NOMO-1 (cell line): ENCODE measurements around the gene EQTN.

ENCODE experiments used
- DNase-seq, 2 experiments: peaks; one replicate each; lab custom pipeline; 2025; ENCODE audit not compliant: unreplicated experiment in 2 of 2; lab: John Stamatoyannopoulos, UW

Gene EQTN

DNA sequence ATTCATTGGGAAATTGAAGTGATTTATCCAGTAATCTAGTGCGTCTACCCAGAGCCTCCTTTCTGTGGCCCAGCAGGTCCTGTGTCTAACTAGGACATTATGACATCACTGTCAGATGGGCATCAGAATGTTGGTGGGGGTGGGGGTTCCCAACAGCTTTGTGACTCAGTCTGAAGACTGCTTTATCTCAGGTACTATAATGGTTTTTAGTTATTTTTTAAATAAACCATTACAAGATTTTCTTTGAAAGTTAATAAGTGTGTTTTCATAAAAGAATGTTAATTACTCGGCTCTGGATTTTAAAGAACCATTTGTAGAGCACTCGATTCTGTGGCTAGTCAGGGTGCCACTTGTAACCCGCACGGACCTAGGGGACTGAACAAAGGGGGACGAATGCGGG lies at the start of gene EQTN:
Gene EQTN (minus strand): TSS at position 101 of the 400 bp plus-strand sequence. CDS start 95 bp downstream, at position 6.
- DNase-seq = no peak

DNA sequence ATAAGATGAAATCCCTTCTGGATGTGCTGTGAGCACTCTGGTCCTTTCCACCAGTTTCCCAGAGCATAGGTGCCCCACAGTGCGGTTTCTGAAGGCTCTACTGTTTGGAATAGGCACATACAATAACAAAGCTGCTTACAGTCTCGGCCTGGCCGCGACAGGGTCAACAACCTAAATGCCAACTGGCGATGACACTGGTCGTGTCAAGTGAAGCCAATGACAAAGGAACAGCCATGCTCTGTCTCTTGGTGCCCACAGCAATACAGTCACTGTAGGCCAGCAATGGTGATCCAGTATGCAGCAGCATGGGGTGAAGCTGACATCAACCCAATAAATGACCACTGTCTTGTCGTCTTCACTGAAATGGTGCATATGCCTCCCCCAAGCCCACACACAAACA lies 47.8 kb upstream of the EQTN start:
- DNase-seq = no peak

DNA sequence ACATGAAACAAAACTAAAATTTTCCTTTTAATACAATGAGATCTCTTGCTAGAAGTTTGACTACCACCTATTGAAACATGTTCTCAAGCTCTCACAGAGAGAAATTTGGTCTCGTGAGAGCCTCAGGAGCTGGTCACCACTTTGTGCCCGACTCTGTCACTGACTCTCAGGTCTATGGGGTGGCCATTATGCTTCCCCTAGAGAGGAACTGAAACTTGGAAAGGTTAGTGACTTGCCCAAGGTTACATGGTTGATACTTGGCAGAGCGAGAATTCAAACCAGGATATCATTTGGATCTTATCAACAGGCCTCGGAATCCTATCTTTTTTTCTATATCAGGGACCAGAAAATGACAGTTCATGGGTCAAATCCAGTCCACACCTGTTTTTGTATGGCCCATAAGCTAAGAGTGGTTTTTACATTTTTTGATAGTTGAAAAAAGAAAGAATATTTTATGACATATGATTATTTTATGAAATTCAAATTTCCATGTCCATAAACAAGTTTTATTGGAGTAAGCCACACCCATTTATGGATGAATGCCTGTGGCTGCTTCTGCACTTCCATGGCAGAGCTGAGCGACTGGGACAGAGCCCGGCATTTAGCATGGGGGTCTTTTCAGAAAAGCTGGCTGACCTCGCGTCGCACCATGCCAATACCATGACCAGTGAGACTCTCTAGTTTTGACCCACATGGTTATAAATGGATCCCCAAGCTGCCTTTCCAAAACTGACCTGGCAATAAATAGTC lies 44.8 kb upstream of the EQTN start:
- no peak for DNase-seq

DNA sequence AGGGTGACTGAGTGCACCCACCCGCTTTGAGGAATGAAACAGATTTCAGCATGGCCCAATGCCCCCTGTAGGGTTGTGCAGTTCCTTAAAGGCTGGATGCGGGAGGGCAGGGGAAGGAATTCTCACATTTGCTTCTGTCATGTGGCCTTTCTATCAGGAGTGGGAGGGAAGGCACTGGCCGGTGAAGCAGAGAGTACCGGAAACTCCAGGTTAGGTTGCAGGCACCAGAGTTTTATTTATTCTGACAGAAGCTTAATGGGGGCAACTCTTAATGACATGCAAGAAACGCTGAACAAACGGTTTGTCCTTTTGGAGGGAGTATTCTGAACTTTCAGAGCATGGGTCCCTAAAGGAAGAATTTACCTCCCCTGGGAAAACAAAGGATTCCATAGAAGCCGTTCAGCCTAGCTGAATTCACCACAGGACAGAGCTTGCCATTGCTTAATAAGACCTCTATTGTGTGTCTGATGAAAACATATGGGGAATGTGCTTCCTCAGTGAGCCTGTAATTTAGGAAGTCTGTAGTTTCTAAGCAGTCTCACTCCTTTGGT lies 44.1 kb upstream of the EQTN start:
- DNase-seq = no peak

DNA sequence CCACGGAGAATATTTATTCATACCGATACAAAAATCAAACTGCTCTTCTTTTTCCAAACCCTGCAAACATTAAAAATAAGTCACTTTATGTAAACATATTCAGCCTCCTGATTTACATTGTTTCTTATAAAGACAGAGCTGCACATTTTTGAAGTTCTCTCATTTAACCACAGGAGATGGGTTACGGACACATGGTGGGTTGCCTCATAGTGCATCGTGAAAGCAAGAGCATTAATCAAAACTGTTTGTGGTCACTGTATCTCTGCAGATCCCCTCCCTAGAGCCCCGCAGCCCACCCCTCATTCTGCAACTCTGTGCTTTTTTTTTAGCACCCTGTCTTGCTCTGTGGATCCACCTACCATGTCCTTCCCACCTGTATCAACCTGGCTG lies 43.3 kb upstream of the EQTN start:
- DNase-seq = no peak

DNA sequence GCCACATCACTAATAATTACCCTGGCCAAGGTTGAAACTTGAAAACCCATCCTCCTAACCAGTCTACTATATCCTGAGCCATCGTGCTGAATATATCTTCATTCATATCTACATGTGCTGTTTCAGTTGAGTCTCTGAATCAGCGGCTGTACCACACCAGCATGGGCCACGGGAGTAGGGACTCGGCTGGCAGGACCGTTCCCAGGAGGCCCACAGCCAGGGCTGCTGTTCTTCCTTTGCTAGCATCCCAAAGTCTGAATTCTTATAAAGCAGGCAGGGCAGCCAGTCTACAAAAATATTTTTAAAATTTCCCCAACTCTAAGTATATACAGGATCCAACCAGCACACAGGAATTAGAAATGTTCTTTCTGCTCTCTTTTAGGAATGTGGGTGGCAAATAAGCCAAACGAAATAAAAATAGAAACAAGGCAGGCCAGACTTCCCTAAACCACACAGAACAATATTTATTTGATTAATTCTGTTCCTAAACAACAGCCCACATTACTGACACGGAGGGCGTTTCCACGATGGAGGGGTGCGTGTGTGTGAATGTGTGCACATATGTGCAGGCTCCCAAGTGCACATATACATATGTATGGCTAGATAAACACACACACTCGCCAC lies 42.8 kb upstream of the EQTN start:
- DNase-seq = no peak

DNA sequence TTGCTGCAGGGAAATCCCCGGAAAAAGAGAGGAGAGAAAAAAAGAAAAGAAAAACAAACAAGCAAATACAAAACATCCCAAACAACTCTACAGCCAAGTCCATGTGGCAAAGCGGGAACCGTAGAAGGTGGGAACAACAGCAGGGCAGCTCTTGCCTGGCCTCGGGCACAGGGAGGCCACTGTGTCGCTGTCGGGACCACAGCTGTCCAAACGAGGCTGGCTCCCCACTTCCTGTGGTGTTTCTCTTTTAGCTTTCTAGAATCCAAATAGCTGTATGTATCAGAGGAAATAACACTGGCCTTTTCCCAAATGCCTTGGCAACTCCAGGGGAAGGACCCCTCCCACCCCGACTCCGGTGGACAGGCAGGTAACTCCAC lies 41.6 kb upstream of the EQTN start:
- no peak for DNase-seq

DNA sequence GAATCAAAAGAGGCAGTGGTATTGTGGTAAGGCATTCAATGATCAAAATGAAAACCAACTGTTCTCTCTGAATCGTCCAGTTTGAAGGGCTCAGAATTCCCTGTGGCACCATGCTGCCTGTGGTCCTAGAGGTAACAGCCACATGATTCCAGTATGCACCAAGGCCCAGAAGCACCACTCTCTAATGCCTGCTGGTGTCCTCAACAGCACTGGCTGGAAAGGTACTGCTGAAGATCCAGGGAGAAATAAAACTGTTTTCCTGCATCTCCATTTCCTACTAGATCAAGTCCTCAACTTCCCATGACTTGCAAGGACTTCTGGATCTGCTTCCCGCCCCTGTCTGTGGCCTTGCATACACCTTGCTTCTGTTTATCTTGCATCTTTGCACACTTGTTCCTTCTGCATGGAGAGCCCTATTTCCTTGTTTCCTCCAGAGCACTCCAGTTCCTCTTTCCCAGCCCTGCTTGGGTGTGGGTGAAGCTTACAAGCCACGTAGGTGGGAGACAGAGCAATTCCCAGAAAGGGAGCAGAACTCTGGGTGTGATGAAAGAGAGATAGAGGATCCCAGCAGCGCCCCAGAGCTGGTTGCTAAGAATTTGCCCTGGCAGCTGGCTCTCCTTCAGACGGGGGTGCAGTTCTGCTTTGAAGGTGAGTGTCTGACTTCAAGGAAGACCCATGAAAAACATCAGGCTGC lies 41.0 kb upstream of the EQTN start:
- no peak for DNase-seq

DNA sequence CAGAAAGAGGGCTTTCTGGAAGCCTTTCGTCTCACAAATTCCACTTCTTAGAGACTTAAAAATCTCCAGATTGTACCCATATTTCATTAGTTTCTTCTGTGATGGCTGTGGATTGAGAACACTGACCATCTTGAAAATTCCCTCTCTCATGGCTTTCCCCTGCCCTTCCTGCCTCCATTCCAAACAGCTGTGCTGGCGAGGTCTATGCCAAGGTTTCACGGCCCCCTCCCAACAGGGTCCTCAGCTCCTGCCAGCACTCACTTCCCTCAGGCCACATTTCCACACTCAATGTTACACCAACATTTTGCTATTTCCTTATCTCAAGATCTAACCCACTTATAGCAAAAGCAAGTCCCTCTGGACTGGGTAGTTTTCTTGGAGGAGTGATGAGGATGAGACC lies 40.3 kb upstream of the EQTN start:
- no peak for DNase-seq

DNA sequence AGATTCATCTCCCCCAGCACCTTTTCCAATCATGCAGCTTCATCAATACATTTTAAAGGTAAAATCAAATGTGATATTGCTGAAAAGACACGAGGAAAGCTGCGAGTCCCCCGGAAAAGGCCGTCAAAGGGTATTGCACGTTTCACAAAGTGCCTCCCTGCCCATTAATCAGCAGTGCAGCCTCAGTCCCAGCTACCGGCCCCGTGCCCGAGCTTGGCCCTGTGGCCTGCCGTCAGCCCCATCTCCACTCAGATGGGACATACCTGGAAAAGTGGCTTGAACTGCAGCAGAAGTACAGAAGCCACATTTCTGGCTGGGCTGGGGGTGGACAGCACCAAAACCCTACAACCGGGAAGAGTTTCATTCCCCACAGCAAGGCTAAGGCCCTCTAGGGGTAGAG lies 39.9 kb upstream of the EQTN start:
- DNase-seq = no peak

DNA sequence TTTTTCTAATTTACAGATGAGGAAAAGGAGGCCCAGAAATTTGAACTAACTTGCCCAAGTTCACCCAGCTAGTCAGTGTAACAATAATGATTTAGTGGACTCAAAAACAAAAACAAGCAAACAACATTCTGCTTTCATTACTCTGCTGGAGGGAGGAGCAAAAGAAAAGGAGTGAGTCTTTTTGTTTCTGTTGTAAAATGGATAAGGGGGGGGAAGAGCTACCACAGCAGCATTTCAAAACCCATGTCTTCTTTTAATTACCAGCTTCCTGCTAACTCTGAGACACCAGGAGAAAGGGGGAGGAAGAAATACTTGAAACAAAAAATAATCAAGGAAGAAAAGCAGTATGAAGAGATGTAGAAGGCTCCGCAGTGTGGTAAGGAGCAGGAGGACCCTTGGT lies 39.2 kb upstream of the EQTN start:
- no peak for DNase-seq

DNA sequence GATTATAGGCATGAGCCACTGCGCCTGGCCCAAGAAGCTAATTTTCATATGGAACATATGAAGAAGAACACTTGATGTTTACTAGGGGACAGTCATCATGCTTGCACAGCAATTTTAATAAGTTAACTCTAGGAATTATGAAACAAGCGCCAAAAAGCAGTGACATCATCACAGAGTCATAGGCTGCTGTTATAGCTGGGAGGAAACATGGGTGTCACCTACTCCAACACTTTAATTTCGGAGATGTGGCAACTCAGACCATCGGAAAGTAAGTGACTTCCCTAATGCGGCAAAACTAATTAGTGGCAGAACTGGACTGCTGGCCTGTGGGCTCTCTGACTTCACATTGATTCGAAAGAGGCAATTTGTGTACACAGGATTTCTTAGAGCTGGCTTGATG lies 38.1 kb upstream of the EQTN start:
- no peak for DNase-seq

DNA sequence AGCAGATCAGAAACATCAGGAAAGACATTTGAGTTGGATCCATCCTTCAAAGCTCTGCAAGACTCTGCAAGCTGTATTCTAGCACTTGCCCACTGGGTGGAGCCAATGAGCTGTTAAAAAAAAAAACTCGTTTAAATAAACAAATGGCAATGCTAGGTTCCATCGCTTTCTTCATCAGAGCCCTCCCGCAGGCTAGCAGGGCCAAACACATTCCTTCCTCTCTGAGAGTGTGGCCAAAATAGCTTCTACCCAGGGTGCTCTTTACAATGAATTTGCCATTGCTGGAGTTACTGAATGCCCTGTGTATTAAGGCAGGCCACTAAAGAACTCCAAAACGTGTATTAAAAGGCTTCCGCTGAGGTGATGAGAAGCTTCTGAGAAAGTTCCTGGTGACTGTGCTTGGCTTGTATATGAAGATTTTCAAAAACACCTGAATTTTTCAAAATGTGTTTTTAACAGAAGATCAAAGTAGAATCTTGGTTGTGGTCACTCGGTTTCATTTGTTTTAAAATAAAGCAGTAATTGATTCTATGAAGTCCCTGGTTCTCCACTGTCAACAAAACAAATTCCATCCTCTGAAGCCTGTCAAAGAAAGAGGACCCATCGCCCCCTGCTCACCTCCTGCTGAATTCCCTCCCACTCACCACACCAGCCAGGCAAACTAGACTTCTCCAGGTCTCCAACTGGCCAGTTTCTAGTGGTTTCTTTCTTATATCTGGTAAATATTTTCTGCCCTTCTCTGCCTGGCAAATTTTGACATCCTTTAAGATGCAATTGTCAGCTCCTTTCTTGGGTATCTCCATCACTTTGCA lies 36.5 kb upstream of the EQTN start:
- no peak for DNase-seq

DNA sequence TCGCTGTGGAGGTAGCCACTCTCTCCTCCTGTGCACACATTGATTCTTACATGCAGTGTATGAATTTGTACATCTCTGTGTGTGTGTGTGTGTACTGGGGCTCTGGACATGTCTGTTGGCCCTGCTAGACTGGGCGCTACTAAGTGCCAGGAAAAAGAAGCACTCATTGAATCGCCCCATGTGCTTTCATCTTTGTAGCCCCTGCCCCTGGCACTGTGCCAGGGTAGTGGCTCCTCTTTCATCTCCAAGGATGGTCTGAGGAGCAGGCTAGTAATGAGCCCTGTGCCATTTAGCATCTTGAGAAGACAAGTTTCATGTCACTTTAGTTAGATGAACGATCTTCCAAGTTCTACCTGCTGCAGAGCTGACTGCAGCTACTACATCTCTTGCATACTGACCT lies 34.4 kb upstream of the EQTN start:
- no peak for DNase-seq

DNA sequence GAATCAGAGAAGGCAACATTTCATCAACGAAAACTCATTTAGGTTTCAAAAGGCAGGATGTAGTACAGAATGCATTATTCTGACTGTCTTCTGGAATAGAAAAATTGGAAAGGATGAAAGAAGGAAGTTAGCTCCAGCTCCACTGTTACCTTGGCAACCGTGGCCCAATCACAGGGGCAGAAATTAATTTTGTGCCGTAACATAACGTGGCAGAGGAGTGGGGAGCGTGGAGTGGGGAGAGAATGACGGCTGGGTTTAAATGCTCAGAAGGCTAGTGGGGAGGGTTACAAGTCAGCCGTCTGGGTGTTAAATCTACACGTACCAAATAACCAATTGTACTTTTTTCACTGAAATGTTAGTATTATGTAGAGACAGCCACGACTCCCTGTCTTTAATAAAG lies 32.3 kb upstream of the EQTN start:
- DNase-seq = no peak

DNA sequence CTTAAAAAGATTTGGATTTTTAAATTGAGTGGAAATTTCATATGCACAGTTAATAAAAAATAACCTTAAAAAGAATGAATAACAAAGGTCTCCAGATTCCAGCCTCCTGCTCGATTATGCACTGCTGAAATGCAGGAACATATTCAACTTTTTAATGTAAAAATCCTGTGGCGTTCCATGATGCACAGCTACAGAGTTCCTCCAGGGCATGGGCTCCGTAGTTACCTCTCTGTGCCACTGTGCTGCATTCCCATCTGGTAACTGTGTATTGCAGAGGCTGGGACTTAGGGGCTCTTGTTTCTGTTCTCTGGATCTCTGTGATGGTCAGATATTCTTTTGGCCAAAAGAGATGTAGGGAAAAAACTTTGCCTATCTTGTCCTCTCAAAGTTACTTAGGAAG lies 31.5 kb upstream of the EQTN start:
- no peak for DNase-seq

DNA sequence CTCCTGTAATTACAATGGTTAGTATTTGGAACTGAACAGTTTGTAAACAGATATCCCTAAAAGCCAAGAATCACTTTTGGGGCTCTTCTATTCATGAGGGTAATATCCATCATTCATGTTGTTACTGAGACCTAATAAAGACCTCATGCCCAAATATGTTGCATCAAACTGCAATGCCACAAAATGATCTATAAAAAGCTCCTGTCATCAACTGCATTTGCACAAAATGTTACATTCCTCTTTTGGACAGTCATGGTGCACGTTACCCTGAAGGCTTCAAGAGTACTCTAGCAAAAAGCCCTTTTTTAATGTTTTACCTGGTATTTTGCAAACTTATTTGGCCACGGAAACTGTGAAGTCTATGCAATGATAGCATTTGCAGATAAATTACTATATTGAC lies 14.2 kb upstream of the EQTN start:
- no peak for DNase-seq

DNA sequence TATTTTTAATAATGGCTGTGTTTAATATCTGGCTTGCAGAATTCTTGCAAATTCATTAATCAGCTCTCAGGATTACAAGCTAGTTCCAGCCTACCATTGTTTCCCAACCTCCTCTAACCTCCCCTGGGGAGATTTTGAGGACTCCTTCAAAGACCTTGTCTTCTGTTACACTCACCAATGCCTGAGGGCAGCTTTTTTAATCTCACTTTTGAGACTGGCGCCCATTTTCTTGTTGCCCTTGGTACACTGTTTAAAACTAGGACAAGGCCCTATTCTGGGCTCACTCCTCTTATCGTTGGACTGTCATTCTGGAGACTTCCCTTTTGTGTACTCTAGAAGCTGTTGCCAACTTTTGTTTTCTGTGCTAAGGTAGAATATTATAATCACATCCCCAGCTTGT lies 13.6 kb upstream of the EQTN start:
- DNase-seq = no peak

DNA sequence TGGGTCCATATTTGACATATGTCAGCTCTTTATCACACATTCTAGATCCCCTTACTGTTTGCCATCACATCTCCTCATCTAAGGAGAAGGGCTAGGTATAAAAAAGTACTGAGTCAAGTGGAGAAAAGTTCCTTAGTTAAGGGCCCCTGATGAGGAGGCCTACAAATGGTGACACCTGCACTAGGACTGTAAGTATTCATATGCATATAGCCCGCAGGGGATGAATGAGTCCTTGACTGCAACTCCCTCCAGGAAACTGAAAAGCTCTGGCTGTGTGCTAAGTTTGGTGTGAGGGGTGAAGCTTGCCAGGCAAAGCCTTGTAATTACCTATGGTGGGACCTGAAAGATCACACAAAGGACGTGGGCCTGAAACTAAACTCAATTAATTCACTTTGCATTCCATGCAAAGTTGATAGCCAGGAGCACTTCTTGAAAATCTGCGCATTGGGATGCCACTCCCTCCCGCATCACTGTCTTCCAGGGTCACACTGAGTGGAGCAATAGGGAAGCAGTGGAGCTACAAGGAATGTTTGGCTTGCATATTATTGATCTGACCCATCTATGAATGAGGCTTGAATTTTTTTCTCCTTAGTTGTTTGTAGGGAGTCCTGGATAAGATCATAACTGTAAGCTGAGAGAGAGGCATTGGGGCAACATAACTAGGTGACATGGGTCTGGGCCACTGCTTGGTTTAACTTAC lies 11.9 kb upstream of the EQTN start:
- DNase-seq = no peak

DNA sequence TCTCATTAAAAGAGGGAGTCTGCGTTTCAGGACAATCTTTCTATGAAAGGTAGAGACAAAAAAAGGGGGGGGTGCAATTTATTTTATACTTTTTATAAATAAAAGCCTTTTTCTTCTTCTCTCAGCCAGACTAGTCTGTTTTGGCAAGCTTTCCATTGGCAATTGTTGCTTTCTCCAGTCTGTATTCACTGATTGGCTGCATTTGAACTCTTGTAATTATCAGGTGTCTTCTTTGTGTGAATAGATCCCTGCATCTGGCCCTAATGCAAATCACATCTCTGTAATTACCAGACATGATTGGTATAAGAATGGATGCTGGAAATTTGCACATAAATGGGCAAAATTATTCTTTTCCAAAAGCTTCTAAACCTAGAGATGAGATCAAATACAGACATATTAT lies 7.6 kb upstream of the EQTN start:
- DNase-seq = no peak

DNA sequence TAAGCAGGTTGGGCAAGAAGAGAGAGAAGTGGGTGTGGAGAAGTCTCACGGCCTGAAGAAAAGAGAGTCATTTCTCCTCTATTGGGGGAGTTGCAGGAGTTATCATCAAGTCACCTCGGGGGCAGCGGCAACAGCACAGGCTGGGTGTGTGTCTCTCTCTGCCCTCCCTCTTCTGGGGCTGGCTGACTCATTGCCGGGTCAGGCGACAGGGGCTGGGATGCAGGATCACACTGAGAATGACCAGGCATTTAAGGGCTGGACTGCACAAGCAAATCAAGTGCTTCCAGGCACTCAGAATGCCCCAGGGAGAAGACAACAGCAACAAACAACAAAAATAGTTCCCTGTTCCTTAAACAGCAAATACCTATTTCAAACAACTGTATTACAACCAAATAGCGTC lies 6.3 kb upstream of the EQTN start:
- DNase-seq = no peak
